ENCODE results near the gene HK3.

- TF ChIP-seq CTCF (IDR thresholded peaks at IDR 0.05; ENCODE audit: low read length) (no peak), EZH2 (IDR thresholded peaks at IDR 0.05; ENCODE audit: borderline replicate concordance, low read length) (no peak)
These were observed 63.2 kb downstream of the HK3 start for GRCh38 chr5:176835918-176836317.

Measured in OCI-LY1 (cell line).